HEK293 (cell line): Measurements from ENCODE around the gene PHF14.

Experiments
- ZFP41 ChIP-seq: fragments of 450-650 bp; formaldehyde crosslinking; IDR thresholded peaks from 2 replicates; pipeline ENCODE4 v1.5.1; 2016; ENCODE audit warnings: missing biosample characterization, missing genetic modification characterization, borderline replicate concordance
- ZNF121 ChIP-seq: fragments of 450-650 bp; formaldehyde crosslinking; IDR thresholded peaks from 2 replicates; pipeline ENCODE4 v1.5.1; 2016; ENCODE audit warnings: missing biosample characterization, missing genetic modification characterization
- TF ChIP-seq, protein P1 (sequence below): fragments of 450-650 bp; formaldehyde crosslinking; IDR thresholded peaks from 2 replicates; pipeline ENCODE4 v1.5.1; 2016; ENCODE audit warnings: missing biosample characterization, missing genetic modification characterization

DNA sequence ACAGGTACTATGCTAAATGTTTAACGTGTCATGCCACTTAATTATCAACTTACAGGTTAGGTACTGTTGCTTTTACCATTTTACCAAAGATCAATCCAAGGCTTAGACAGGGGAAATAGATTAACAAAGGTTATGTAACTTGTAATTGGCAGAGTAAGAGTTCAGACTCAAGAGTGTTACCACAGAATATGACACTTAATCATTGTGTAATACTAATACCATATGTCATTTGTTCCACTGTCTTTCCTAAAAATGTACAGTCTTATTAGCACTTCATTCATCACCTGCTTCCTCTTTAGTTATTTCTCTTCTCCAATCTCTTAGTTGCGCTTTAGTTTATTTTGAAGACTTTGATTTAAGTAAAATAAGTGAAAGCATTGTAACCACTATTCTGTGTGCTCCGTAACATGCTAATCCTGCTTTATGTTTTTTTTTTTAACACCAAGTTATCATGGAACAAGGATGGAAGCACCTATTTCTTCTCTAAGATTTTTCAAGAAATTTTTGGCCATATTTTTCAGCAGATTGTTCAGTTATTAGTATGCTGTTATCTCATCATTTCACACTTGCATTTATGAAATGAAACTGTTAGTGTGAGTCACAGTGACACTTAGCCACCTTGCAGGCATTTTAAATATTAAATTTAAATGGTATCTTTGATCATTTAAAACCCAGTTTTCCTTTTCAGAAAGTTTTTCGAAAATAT, 197.3 kb downstream of the PHF14 start:
- TF ChIP-seq, protein P1, sequence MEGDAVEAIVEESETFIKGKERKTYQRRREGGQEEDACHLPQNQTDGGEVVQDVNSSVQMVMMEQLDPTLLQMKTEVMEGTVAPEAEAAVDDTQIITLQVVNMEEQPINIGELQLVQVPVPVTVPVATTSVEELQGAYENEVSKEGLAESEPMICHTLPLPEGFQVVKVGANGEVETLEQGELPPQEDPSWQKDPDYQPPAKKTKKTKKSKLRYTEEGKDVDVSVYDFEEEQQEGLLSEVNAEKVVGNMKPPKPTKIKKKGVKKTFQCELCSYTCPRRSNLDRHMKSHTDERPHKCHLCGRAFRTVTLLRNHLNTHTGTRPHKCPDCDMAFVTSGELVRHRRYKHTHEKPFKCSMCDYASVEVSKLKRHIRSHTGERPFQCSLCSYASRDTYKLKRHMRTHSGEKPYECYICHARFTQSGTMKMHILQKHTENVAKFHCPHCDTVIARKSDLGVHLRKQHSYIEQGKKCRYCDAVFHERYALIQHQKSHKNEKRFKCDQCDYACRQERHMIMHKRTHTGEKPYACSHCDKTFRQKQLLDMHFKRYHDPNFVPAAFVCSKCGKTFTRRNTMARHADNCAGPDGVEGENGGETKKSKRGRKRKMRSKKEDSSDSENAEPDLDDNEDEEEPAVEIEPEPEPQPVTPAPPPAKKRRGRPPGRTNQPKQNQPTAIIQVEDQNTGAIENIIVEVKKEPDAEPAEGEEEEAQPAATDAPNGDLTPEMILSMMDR (tag by site-specific recombination), result no peak
- no peak for TF ChIP-seq ZNF121 (tag by site-specific recombination)
- TF ChIP-seq ZFP41 (tag by site-specific recombination), result no peak
